ENCODE measurements around the gene DDAH2.

DDAH2 gene

DNA sequence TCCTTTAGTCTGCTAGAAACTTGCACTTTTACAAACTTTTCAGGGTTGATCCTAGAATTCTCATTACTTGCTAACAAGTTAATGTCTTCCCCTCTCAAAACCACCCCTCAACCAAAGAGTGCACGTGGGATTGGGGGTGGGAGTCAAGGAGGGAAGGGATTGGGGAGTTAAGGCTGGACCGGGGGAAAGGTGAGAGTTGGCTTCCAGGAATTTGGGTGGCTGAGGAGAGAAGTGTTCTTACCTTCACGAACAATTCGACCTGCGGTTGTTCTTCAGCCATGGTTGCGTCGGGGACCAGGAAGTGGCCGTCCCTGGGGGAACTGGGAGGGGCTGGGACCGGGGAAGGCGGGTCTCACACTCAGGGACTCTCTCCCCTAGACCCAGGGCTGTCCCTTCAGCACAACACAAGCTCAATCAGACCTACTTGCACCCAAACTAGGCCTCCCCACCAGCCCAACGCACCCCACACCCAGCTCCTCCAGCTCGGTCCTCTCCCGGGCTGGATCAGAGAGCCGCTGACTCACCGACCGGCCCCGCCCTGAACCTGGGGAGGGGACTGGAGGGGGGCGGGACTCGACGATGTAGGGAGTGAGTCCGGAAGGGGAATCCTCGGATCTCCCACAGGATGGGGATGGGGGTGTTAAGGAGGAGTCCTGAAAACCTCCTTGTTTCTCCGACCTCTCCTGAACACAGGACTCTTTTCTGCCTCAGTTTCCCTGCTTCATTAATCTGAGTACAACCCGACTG, 7.1 kb upstream of the DDAH2 start, which contains the start of gene CLIC1 (continued):
- TF ChIP-seq, protein P1, sequence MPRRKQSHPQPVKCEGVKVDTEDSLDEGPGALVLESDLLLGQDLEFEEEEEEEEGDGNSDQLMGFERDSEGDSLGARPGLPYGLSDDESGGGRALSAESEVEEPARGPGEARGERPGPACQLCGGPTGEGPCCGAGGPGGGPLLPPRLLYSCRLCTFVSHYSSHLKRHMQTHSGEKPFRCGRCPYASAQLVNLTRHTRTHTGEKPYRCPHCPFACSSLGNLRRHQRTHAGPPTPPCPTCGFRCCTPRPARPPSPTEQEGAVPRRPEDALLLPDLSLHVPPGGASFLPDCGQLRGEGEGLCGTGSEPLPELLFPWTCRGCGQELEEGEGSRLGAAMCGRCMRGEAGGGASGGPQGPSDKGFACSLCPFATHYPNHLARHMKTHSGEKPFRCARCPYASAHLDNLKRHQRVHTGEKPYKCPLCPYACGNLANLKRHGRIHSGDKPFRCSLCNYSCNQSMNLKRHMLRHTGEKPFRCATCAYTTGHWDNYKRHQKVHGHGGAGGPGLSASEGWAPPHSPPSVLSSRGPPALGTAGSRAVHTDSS (tag by site-specific recombination; IDR thresholded peaks at IDR 0.05), result no peak
- TF ChIP-seq SALL2 (tag by site-specific recombination; IDR thresholded peaks at IDR 0.05; ENCODE audit: borderline replicate concordance), result no peak
- TF ChIP-seq ZNF629 (tag by site-specific recombination; IDR thresholded peaks at IDR 0.05), result peak; percentile 38; the same call in 1 of the 2 replicates
- TF ChIP-seq KLF1 (tag by site-specific recombination; IDR thresholded peaks at IDR 0.05), result peak; percentile 89
- no peak for TF ChIP-seq ZNF548 (tag by site-specific recombination; IDR thresholded peaks at IDR 0.05)
- TF ChIP-seq, protein P2, sequence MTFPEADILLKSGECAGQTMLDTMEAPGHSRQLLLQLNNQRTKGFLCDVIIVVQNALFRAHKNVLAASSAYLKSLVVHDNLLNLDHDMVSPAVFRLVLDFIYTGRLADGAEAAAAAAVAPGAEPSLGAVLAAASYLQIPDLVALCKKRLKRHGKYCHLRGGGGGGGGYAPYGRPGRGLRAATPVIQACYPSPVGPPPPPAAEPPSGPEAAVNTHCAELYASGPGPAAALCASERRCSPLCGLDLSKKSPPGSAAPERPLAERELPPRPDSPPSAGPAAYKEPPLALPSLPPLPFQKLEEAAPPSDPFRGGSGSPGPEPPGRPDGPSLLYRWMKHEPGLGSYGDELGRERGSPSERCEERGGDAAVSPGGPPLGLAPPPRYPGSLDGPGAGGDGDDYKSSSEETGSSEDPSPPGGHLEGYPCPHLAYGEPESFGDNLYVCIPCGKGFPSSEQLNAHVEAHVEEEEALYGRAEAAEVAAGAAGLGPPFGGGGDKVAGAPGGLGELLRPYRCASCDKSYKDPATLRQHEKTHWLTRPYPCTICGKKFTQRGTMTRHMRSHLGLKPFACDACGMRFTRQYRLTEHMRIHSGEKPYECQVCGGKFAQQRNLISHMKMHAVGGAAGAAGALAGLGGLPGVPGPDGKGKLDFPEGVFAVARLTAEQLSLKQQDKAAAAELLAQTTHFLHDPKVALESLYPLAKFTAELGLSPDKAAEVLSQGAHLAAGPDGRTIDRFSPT (tag by site-specific recombination; IDR thresholded peaks at IDR 0.05), result no peak
- TF ChIP-seq ZNF843 (tag by site-specific recombination; IDR thresholded peaks at IDR 0.05), result no peak
- TF ChIP-seq ZNF626 (tag by site-specific recombination; IDR thresholded peaks at IDR 0.05), result no peak
- TF ChIP-seq SCRT2 (tag by site-specific recombination; IDR thresholded peaks at IDR 0.05), result no peak

DNA sequence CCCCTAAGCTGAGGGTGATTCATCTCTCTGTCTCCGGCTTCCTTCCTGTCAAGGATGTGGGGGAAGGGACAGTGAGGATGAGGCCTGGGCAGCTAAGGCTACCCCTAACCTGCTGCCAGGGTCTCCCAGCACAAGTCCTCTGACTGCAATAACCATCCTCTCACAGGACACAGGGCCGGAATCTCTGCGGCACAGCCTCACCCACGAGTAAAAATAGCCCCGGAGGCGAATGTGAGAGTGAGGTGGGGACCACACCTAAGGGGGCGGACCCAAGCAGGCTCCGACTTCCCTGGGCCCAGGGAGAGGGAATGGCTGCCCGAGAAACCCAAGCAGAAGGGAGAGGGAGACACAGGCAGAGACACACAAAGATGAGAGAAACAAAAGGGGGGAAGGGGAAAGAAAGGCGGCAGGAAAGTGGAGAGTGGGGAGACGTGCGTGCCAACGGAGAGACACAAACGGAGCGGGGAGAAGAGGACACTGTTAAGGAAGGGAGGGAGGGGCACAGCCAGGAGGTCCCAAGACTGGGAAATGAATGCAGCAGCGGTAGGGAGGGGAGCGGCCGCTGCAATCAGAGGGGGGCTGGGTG, 5.8 kb upstream of the DDAH2 start:
- ChIA-PET CTCF (interaction anchor here (0.7 to 2.7 kb wide), 5 partner anchors 35 to 129 kb away, joined by 3 to 24 read pairs (median 7); partner anchors contain the start of gene LSM2), POLR2A (interaction anchor here (0.7 to 6.8 kb wide), 21 partner anchors 10 to 1490 kb away, joined by 3 to 102 read pairs (median 4); partner anchors contain the start of genes ABHD16A, BAG6, C6orf47 and GPANK1)
- peaks cover 12 to 39% of the 10 kb centered on the region in 2 experiments; a peak in 2 of 3 replicates for H3K36me3 ChIP-seq (ENCODE audit: control insufficient read depth in 2 of 2, insufficient read depth in 1 of 2, low read length in 2 of 2)
- peaks cover 30% of the 10 kb centered on the region for H3K4me1 ChIP-seq (ENCODE audit: control insufficient read depth, insufficient read depth, low read length)
- H3K4me3 ChIP-seq (ENCODE audit: low read depth, low read length), result peak overlapping the region; percentile 64
- H3K9me3 ChIP-seq (ENCODE audit: control insufficient read depth, insufficient read depth, low read depth, low read length), result no peaks in the 10 kb centered on the region
- H3K27ac ChIP-seq (ENCODE audit: extremely low read depth, low read depth, low read length), result peak overlapping the region; percentile 52
- TF ChIP-seq, protein P3, sequence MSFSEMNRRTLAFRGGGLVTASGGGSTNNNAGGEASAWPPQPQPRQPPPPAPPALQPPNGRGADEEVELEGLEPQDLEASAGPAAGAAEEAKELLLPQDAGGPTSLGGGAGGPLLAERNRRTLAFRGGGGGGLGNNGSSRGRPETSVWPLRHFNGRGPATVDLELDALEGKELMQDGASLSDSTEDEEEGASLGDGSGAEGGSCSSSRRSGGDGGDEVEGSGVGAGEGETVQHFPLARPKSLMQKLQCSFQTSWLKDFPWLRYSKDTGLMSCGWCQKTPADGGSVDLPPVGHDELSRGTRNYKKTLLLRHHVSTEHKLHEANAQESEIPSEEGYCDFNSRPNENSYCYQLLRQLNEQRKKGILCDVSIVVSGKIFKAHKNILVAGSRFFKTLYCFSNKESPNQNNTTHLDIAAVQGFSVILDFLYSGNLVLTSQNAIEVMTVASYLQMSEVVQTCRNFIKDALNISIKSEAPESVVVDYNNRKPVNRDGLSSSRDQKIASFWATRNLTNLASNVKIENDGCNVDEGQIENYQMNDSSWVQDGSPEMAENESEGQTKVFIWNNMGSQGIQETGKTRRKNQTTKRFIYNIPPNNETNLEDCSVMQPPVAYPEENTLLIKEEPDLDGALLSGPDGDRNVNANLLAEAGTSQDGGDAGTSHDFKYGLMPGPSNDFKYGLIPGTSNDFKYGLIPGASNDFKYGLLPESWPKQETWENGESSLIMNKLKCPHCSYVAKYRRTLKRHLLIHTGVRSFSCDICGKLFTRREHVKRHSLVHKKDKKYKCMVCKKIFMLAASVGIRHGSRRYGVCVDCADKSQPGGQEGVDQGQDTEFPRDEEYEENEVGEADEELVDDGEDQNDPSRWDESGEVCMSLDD (tag by site-specific recombination; IDR thresholded peaks at IDR 0.05), result peak; percentile 50; the same call in 1 of the 2 replicates
- peak; percentile 56; the same call in 1 of the 2 replicates for TF ChIP-seq ZNF324 (tag by site-specific recombination; IDR thresholded peaks at IDR 0.05)
- TF ChIP-seq KLF10 (tag by site-specific recombination; IDR thresholded peaks at IDR 0.05), result no peak; the same call in none of the 2 replicates
- TF ChIP-seq REPIN1 (tag by site-specific recombination; IDR thresholded peaks at IDR 0.05; ENCODE audit: low read depth), result no peak
- no peak for TF ChIP-seq ZNF768 (tag by site-specific recombination; IDR thresholded peaks at IDR 0.05)
- no peak for TF ChIP-seq ZNF223 (tag by site-specific recombination; IDR thresholded peaks at IDR 0.05)
- TF ChIP-seq KLF16 (tag by site-specific recombination; IDR thresholded peaks at IDR 0.05), result peak; percentile 69; the same call in 1 of the 2 replicates
- TF ChIP-seq, protein P4, sequence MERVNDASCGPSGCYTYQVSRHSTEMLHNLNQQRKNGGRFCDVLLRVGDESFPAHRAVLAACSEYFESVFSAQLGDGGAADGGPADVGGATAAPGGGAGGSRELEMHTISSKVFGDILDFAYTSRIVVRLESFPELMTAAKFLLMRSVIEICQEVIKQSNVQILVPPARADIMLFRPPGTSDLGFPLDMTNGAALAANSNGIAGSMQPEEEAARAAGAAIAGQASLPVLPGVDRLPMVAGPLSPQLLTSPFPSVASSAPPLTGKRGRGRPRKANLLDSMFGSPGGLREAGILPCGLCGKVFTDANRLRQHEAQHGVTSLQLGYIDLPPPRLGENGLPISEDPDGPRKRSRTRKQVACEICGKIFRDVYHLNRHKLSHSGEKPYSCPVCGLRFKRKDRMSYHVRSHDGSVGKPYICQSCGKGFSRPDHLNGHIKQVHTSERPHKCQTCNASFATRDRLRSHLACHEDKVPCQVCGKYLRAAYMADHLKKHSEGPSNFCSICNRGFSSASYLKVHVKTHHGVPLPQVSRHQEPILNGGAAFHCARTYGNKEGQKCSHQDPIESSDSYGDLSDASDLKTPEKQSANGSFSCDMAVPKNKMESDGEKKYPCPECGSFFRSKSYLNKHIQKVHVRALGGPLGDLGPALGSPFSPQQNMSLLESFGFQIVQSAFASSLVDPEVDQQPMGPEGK (tag by site-specific recombination; IDR thresholded peaks at IDR 0.05), result peak; percentile 89
- no peak for TF ChIP-seq YY1 (tag by site-specific recombination; IDR thresholded peaks at IDR 0.05)
- TF ChIP-seq ZFP3 (tag by site-specific recombination; IDR thresholded peaks at IDR 0.05; ENCODE audit: low read depth), result no peak
- no peak for TF ChIP-seq ZNF670 (tag by site-specific recombination; IDR thresholded peaks at IDR 0.05; ENCODE audit: low read depth)
- peak; percentile 49; the same call in 1 of the 2 replicates for TF ChIP-seq ZNF394 (tag by site-specific recombination; IDR thresholded peaks at IDR 0.05; ENCODE audit: borderline replicate concordance)
- no peak for TF ChIP-seq SCRT2 (tag by site-specific recombination; IDR thresholded peaks at IDR 0.05)
- TF ChIP-seq ZNF391 (tag by site-specific recombination; IDR thresholded peaks at IDR 0.05; ENCODE audit: borderline replicate concordance, low read depth), result no peak
- no peak for TF ChIP-seq SETDB1 (IDR thresholded peaks at IDR 0.05; ENCODE audit: insufficient read length, low read length)
- TF ChIP-seq ZBTB48 (tag by site-specific recombination; IDR thresholded peaks at IDR 0.05), result peak; percentile 95
- TF ChIP-seq ZNF221 (tag by site-specific recombination; IDR thresholded peaks at IDR 0.05; ENCODE audit: borderline replicate concordance), result no peak
- no peak for TF ChIP-seq ZNF16 (tag by site-specific recombination; IDR thresholded peaks at IDR 0.05; ENCODE audit: low read depth)
- TF ChIP-seq ZNF571 (tag by site-specific recombination; IDR thresholded peaks at IDR 0.05), result no peak

Data from HEK293 (cell line).